ENCODE measurements around the gene H6PD.

H6PD gene

DNA sequence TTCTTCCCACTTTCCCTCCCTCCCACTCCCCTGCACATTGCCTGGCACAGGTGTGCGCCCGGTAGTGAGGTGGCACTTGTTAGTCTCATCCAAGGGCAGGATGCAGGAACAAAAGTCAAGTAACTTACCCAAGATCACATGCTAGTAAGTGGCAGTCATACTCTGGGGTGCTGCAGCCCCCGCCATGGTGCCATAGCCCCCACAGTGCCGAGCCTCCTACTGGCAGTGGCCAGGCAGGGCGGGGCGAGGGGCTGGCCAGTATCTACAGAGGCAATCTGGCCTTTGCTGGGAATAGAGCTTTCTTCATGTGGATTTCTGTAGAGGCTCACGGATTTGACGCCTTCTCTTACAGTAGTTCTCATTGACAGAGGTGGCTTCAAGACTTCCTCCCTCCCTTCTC lies 26.9 kb downstream of the H6PD start:
- FAIRE-seq: no peak

DNA sequence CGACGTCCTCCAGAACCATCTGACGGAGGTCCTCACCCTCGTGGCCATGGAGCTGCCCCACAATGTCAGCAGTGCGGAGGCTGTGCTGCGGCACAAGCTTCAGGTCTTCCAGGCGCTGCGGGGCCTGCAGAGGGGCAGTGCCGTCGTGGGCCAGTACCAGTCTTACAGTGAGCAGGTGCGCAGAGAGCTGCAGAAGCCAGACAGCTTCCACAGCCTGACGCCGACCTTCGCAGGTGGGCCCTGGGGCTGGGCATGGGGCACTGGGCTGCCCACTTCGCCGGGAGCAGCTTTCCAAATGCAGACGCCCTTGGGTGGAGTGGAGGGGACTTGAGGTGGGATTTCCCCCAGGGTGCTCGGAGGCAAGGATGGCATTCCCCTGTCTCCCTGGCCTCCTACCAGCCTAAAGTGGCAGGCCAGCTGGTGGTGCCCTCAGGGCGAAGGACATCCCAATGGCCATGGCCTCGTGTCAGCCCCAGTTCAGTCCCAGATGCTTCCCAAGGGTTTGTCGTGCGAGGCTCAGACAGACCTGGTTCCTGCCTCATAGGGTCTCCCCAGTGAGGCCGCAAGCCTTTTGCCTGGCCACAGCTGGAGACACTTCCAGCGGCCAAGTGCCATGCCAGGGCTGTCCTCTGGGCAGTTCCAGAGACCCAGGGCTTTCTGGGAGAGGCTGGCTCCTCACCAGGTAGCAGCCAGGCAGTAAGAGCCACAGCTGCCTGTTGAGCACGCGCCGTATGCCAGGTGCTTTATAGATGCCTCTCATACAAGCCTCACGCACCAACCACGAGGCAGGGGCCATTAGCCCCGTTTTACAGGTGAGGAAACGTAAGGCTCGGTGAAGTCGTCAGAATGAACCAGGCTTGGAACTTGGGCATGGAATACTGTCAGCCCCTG lies 27.8 kb downstream of the H6PD start:
- FAIRE-seq: no peak

DNA sequence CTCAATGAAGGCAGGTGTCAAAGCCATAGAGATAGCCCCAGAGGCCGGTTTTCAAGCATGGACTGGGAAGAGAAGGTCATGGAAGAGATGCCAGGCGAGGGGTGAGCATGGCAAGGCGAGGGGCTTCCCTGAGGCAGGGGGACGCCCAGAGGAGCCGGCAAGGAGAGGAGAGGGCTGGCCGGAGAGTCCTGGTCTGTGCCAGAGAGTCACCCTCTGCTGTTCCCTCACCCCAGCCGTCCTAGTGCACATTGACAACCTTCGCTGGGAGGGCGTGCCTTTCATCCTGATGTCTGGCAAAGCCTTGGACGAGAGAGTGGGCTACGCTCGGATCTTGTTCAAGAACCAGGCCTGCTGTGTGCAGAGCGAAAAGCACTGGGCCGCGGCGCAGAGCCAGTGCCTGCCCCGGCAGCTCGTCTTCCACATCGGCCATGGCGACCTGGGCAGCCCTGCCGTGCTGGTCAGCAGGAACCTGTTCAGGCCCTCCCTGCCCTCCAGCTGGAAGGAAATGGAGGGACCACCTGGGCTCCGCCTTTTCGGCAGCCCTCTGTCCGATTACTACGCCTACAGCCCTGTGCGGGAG lies 28.8 kb downstream of the H6PD start:
- FAIRE-seq: no peak

DNA sequence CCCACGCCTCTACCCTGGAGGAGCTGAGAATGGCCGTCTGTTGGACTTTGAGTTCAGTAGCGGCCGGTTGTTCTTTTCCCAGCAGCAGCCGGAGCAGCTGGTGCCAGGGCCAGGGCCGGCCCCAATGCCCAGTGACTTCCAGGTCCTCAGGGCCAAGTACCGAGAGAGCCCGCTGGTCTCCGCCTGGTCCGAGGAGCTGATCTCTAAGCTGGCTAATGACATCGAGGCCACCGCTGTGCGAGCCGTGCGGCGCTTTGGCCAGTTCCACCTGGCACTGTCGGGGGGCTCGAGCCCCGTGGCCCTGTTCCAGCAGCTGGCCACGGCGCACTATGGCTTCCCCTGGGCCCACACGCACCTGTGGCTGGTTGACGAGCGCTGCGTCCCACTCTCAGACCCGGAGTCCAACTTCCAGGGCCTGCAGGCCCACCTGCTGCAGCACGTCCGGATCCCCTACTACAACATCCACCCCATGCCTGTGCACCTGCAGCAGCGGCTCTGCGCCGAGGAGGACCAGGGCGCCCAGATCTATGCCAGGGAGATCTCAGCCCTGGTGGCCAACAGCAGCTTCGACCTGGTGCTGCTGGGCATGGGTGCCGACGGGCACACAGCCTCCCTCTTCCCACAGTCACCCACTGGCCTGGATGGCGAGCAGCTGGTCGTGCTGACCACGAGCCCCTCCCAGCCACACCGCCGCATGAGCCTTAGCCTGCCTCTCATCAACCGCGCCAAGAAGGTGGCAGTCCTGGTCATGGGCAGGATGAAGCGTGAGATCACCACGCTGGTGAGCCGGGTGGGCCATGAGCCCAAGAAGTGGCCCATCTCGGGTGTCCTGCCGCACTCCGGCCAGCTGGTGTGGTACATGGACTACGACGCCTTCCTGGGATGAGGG lies 29.7 kb downstream of the H6PD start:
- no peak for FAIRE-seq

DNA sequence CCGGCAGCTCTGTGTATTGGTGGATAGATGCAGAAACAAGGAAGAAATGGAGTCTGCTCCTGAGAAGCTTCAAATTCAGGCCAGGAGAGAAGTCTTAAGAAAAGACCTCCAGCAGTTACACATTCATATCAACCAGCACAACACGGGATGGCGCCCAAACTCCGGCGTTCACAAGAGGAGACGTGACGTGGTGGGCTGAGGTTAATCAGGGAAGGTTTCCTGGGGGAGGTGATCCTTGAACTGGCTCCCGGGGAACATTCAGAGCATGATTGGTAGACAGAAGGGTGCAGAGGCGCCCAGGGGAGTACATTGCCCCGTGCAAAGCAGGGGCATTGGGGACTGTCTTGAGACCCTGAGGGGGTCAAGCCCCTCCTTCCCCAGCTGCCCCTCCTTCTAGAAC lies 30.5 kb downstream of the H6PD start:
- FAIRE-seq: no peak

DNA sequence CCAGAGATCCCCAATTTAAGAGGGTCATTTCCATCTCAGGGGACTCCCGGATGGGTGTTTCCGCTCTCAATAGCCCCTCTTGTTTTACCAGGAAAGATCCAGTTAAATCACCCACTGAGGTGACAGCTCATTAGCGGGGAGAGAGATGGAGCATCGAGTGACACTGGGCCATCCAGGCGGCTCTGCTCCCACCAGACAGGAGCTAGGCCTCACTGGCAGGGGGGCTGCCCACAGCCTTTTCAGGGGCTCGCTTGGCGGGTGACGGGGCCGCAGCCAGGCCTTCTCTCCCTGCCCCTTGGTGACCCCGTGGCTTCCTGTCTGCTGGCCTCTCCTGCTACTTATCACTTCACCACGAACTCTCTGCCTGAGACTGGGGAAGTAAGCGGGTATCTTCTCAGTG lies 31.4 kb downstream of the H6PD start:
- FAIRE-seq: no peak

DNA sequence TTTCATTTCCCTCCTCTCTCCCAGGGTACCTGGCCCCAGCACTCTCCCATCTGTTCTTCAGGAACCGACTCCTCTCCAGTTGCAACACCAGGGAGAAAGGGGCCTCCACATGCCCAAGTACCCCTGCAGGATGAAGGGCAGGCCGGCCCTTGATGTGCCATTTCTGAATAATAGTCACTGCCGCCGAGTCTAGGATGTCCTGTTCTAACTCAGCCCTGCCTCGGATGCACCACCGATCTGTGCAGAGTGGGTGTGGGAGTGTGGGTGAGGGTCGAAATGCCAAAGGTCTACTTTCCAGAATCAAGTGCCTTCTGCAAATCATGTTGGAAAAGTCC lies 32.7 kb downstream of the H6PD start:
- no peak for FAIRE-seq

DNA sequence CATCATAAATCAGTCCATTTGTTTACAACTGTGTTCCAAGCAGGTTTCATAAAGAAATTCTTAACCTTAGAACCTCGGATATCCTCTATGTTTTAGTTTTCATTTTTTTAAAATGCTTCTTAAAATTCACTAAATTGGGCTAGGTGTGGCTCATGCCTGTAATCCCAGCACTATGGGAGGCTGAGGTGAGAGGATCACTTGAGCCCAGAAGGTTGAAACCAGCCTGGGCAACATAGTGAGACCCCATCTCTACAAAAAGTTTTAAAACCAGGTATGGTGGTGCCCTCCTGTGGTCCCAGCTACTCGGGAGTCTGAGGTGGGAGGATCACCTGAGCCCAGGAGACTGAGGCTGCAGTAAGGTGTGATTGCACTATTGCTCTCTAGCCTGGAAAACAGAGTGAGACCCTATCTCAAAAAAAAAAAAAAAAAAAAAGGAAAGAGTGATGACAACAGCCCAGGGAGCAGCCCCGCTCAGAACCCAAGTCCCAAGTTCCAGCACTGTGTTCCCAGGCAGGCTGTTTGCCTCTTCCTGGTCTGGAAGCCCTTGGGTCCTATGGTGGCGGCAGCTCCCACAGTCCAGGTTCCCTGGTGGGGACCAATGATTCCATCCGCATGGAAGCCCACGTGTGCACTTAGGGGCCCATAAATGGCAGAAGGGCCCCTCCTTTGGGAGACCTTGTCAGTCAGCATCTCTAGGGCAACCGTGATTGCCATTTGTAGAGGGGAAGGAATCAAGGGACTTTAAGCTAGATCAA lies 33.4 kb downstream of the H6PD start:
- FAIRE-seq: no peak

DNA sequence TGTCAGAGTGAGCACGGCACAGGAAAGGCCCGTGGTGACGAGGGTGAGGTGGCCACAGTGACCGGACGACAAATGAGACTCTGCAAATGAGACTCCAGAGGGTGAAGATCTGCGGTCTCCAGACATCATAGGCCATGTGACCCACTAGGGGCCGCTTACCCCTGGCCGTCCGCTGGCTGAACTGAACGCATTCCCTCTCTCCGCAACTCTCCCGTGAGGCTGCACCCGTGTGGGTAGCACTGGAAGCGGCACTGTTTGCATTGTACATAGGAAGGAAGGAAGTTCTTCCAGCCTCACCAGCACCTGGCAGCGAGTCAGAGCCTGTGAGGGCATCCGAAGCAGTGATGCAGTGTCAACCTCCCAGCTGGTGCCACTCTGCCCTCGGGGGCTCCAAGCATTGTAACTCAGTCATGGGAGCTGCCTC lies 34.5 kb downstream of the H6PD start:
- no peak for FAIRE-seq

DNA sequence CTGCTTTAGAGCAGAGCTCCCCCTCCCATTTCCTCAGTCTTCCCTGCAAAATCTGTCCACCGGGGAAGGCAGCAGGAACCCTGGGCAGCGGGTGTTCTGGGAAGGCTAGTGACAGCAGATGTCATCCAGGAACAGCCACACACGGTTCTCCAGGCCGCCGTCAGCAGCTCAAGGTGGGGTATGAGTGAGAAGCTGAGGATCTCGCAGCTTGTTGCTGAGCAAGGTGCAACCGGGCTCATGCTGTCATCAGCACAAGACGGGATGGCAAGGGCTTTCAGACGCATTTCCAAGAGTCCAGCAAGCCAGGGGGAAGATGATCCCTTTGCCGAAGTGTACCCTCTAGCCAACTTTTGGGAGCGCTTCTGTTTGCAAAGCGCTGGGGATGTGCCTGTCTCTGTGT lies 35.1 kb downstream of the H6PD start:
- no peak for FAIRE-seq

DNA sequence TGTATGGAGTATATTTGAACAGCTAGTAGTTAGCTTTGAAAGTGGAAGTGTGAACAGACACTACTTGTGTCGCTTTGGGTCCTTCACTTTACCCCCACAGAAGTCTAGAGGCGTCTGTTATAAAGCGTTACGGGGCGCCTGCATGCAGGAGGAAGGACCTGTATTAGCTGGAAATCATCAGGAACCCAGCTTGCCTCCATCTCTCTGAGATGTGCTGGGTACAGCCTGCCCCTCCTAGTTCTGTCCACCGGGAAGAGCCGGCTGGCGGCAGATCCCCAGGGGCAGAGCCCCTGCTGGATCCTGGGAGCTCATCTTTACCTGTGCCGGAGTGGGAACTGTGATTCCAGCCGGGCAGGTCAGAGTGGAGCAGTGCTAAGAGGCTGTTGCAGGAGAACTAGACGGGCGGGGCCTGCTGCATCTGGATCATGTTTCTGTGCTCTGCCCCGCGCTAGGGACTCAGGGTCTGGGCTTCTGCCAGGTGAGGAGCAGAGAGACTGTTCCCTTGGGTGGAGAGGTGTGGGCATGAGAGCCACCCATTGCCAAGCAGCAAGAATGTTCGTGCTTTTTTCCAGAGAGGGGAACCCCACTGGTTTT lies 35.8 kb downstream of the H6PD start:
- no peak for FAIRE-seq

DNA sequence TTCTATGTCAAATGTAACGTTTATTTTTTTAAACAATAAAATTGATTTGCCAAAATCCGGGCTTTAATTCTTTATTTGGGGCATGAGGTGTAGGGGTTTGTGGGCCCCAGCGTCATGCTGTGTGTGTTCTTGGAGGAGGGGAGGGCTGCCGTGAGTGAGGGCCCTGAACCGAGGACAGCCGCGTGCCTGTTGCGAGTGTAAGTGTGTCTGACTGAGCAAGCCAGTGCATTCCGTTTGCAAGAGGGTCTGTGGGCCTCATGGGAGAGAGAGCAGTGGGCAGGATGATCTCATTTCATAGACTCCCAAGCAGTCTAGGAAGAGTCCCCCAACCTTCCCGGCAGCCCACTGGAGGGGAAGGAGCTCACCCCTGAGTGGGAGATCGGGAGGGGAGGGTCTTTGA lies 36.7 kb downstream of the H6PD start:
- FAIRE-seq: no peak

DNA sequence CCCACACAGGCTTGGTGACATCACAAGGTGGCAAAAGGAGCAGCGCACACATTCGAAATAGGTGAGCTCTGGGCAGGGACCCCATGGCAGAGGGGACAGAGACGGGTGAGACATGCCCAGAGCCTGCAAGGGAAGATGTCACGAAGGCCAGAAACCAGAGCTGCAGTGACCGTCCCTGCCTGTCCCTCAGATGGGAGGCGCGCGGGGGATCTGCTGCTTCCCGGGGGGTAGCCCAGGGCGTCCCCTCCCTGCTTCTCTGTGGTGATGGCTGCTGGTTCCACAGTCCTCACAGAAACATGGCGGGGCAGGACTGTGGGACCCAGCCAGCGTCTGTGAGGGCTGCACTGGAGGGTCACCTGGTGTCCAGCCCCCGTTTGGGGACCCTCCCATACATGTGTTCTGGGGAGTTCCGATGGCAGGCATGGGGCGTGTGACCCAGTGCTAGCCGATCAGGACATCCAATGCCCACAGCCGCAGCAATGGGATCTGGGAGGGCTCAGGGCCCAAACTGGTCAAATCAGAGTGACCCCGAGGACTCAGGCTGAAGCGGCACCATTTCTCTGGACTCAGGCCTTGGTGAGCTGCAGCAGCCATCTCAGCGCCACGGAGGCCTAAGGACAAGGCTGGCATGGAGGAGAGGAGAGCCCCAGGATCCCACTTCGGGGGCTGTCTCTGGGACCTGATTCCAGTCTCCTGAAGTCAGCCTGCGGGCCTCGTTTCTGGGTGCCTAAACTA lies 37.5 kb downstream of the H6PD start:
- FAIRE-seq: no peak

DNA sequence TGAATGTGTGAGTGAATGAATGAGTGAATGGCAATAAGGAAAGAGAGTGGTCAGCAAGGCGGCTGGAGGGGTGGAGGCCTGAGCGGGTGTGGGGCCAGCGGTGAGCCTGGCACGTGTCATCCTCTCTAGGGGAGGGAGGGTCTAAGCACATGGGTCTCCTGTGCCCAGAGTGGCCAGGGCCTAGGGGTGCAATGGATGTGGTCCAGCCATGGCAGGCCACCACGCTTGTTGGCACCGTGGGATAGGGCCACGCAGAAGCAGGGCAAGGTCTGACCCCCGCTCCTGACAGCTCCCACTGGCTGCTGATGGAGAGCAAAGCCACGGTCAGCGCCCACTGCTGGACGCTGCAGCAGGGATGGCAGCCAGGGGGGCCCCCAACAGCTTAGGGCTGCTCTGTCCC lies 38.6 kb downstream of the H6PD start:
- no peak for FAIRE-seq

DNA sequence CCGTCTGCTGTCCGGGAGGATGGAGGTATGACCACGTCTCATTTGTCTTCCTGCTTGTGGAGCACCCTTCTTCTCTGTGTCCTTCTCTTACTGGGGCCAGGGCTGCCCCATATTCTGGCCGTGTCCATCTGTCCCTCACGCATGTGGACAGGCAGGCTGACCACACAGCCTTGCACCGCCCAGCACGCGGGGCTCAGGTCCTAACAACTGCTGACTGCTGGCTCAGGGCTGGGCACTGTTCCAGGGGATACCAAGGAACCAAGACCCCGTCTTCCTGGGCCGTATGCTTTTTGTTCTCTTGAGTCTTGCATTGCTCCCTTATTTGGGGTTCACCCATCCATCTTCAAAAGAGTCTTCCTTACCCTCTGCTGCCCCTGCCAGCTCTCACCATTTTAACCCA lies 40.6 kb downstream of the H6PD start:
- FAIRE-seq: no peak

DNA sequence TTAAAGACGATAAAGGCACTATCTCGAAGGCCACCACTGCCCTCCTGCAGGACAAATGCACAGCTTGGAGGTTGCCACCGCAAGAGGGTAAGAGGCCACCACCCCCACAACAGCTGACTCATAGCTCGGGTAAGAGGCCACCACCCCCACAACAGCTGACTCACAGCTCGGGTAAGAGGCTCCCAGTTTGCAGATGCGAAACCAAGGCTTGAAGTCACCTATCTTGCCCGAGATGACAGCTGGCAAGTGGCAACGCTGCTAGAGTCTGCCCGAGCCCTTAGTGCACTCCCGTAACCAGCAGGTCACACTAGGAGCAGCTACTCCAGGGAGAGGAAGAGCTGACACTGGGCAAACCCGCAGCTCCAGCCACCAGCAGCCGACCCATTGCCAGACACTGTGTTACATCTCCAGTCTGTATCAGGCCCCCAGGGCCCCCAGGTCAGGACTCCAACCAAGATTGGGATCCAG lies 41.0 kb downstream of the H6PD start:
- FAIRE-seq: no peak

DNA sequence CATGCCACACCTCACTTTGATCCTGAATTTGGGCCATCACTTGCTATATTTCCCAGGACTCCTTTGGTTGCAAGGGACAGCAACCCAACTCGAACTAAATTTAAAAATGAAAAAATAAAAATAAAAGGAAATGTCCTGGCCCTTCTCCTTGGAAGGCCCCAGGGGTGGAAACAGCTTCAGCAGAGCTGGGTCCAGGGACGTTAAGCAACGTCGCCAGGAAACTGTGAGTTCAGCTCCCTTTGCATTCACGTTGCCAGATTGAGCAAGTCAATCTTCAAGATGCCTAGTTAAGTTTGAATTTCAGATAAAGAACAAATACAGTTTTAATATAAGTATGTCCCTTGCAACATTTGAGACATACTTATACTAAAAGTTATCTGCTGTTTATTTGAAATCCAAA lies 43.5 kb downstream of the H6PD start:
- FAIRE-seq: no peak

DNA sequence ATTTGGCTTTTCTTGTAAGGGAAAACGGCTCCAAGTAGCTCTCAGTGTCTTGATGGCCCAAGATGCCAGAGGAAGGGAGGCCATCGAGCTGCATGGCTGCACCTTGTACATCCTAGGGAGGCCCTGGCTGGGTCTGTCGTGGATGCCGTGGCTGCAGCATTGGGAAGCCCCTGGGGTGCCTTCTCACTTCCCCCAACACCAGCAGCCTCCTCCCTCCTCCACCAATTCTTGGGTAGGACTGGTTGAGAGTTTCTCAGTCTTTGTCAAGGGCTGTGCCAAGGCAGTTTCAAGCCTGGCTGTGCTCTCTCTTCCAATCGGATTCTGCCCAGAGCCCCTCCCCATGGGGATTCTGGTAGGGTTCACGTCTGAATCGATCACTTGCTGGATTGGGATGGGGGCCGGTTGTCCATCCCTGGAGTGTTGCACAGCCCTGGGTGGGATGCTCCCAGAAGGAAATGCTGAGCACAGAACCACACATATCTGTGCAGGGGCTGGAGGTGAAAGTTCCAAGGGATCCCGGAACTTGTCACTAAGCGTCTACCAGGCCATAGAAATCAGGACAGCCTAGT lies 44.1 kb downstream of the H6PD start:
- FAIRE-seq: no peak

DNA sequence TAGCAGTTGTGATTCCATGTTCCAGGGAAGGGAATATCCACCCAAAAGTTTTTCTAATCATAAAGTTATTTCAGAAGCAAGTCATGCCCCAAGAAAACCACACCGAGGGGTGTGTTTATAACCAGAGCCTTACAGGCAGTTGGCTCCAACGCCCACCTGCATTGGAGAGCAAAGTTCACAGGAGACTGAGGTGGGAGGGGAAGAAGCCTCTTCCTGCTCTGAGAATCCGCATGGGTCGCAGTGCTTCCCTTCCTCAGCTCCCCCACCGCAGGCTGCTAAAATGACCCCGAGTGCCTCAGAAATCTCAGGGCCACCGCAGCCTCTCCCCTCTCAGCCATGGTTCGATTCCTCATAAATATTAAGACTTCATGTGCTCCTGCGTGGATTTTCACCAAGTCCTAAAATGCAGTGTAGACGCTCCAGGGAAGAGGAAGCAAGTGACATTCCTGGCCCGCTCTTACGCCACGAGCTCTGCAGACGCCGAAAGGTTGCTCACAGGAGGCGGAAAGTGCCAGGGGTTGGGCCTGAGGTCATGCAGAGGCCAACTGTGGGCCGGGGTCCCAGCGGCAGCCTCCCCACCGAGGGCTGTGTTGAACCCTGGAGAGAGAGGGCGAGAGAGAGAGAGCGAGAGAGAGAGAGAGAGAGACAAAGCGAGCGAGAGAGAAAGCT lies 44.7 kb downstream of the H6PD start:
- no peak for FAIRE-seq

DNA sequence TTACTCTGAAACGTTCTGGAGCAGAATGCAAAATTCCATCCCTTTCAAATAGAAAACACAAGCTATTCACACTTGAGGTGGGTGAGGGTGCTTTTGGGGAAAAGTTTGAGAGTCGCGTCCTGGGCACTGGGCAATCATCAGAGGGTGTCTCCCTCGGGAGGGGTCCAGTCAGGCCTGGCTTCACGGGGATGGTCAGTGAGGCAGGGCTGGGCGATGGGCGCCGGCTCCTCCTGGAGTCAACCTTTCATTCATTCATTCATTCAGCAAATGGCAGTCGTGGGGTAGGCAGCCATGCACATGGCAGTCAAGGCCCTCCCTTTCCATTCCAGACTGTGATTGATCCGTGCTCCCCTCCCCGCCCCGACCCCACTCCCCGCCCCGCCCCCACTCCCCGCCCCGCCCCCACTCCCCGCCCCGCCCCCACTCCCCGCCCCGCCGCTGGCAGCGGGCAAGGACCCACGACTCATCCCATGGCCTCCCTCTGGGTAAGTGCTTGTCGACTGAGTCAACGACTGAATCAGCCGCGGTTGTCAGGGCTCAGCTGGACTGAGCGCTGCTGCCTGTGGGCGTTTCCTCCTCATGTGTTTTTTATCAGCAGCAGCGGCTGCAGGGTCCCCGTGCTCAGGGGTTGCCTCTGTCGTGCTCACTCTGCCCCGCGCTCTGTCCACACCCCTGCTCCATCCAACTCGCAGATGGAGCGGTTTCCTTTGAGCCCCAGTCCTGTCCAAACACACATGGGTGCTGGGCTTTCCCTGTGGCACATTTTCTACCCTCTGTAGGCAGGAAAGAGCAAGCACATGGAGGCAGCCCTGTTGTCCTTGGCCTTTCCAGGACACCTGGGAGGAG lies 45.7 kb downstream of the H6PD start:
- no peak for FAIRE-seq

All from endometrium (tissue), 2 donors.